ENCODE results near the gene EIF3F.

Gene EIF3F

DNA sequence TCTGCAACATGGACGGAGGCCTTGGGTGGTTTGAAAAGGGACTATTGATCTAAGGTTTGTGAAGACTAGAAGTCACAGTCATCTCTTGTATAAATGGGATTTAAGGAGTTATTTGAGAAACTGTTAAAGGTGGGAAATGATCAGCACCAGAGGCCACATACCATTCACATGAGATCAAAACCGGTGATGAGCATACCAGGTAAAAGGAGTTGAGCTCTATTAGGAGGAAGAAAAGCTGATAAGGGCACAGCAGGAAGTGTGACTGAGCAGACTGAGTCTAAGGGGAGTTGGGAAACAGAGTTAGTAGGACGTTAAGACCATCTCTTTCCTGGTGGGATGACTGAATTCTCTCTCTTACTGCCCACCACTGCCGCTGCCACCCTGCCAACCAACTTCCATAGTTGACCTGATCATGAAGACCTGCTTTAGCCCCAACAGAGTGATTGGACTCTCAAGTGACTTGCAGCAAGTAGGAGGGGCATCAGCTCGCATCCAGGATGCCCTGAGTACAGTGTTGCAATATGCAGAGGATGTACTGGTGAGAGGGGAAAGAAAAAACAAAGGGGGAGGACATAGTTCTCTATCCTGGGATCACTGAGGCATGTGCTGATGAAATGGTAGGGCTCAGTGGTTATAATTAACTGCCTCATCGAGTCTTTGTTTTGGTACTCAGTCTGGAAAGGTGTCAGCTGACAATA lies 7.6 kb downstream of the EIF3F start:
- Histone ChIP-seq H3K56ac (ENCODE audit: low read length) (no peak overlapping the region), H3K27me3 (ENCODE audit: insufficient read depth, low read length, poor library complexity) (no peaks in the 10 kb centered on the region), H3K27ac (ENCODE audit: low read depth, low read length) (peak overlapping the region; percentile 57), H3K4me2 (ENCODE audit: low read length) (no peak overlapping the region), H3K9ac (ENCODE audit: low read length) (no peak overlapping the region), H4K8ac (ENCODE audit: low read depth, low read length) (no peak overlapping the region), H2BK15ac (replicated peaks; ENCODE audit: low read depth) (no peak overlapping the region), H3K79me2 (ENCODE audit: control insufficient read depth, insufficient read depth, low read length) (peaks cover 7% of the 10 kb centered on the region), H4K5ac (ENCODE audit: low read length) (no peak overlapping the region), H3K79me1 (ENCODE audit: low read length) (peaks cover 8% of the 10 kb centered on the region), H2BK5ac (ENCODE audit: low read length) (no peak overlapping the region), H3K4ac (ENCODE audit: low read depth, low read length) (no peak overlapping the region), H3K18ac (ENCODE audit: low read length) (no peak overlapping the region), H3K4me1 (ENCODE audit: control insufficient read depth, low read depth, low read length) (no peaks in the 10 kb centered on the region), H3K4me3 (ENCODE audit: low read length) (no peak overlapping the region), H3K23ac (ENCODE audit: low read length) (no peak overlapping the region), H2BK120ac (ENCODE audit: low read depth, low read length) (no peak overlapping the region), H3K36me3 (ENCODE audit: control insufficient read depth, insufficient read depth, low read length) (peaks cover 37% of the 10 kb centered on the region), H2AK5ac (ENCODE audit: low read length) (no peak overlapping the region)
- no CpG with 5 or more reads among the region's 6 CpGs for WGBS (ENCODE audit: extremely low coverage, insufficient coverage, low lambda C conversion rate)
- peak; percentile 91 for DNase-seq

DNA sequence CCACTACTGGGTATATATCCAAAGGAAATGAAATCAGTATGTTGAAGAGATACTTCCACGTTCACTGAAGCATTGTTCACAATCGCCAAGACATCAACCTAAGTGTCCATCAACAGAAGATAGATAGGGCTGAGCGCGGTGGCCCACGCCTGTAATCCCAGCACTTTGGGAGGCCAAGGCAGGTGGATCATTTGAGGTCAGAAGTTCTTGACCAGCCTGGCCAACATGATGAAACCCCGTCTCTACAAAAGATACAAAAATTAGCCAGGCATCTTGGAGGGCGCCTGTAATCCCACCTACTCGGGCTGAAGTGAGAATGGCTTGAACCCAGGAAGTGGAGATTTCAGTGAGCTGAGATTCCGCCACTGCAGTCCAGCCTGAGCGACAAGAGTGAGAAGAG lies 12.7 kb downstream of the EIF3F start:
- H3K4me2 ChIP-seq (ENCODE audit: low read length), result no peak overlapping the region
- H3K27me3 ChIP-seq (ENCODE audit: insufficient read depth, low read length, poor library complexity), result no peaks in the 10 kb centered on the region
- H3K36me3 ChIP-seq (ENCODE audit: control insufficient read depth, insufficient read depth, low read length), result peaks cover 14% of the 10 kb centered on the region
- H2BK120ac ChIP-seq (ENCODE audit: low read depth, low read length), result no peak overlapping the region
- no peak overlapping the region for H3K23ac ChIP-seq (ENCODE audit: low read length)
- no peak overlapping the region for H3K4ac ChIP-seq (ENCODE audit: low read depth, low read length)
- H4K8ac ChIP-seq (ENCODE audit: low read depth, low read length), result no peak overlapping the region
- H3K4me1 ChIP-seq (ENCODE audit: control insufficient read depth, low read depth, low read length), result no peaks in the 10 kb centered on the region
- H3K79me1 ChIP-seq (ENCODE audit: low read length), result no peaks in the 10 kb centered on the region
- no CpG with 5 or more reads among the region's 10 CpGs for WGBS (ENCODE audit: extremely low coverage, insufficient coverage, low lambda C conversion rate)
- no peak overlapping the region for H3K18ac ChIP-seq (ENCODE audit: low read length)
- H3K27ac ChIP-seq (ENCODE audit: low read depth, low read length), result no peak overlapping the region
- no peak overlapping the region for H2AK5ac ChIP-seq (ENCODE audit: low read length)
- DNase-seq, result no peak
- H2BK5ac ChIP-seq (ENCODE audit: low read length), result no peak overlapping the region
- no peak overlapping the region for H3K9ac ChIP-seq (ENCODE audit: low read length)
- H3K79me2 ChIP-seq (ENCODE audit: control insufficient read depth, insufficient read depth, low read length), result no peaks in the 10 kb centered on the region
- H2BK15ac ChIP-seq (replicated peaks; ENCODE audit: low read depth), result no peak overlapping the region
- H4K5ac ChIP-seq (ENCODE audit: low read length), result no peak overlapping the region
- H3K4me3 ChIP-seq (ENCODE audit: low read length), result no peak overlapping the region
- no peak overlapping the region for H3K56ac ChIP-seq (ENCODE audit: low read length)

DNA sequence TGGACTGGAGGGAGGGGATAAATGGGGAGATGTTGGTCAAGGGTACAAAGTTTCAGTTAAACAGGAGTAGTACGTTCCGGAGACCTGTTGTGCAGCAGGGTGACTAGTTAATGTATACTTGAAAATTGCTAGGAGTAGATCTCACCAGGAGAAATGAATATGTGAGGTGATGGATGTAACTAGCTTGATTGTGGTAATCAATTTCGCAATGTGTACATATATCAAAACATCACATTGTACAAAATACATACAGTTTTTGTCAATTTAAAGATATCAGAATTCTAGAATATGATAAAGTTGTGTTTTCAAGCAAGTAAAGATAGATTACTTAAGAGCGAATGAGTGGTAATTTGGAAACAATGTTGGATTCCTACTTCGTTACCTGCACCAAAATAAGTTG lies 13.3 kb downstream of the EIF3F start:
- H4K8ac ChIP-seq (ENCODE audit: low read depth, low read length), result no peak overlapping the region
- peaks cover 10% of the 10 kb centered on the region for H3K36me3 ChIP-seq (ENCODE audit: control insufficient read depth, insufficient read depth, low read length)
- no peak overlapping the region for H2BK15ac ChIP-seq (replicated peaks; ENCODE audit: low read depth)
- no peak overlapping the region for H3K4ac ChIP-seq (ENCODE audit: low read depth, low read length)
- no peak overlapping the region for H2BK5ac ChIP-seq (ENCODE audit: low read length)
- no peaks in the 10 kb centered on the region for H3K79me2 ChIP-seq (ENCODE audit: control insufficient read depth, insufficient read depth, low read length)
- no peak overlapping the region for H3K18ac ChIP-seq (ENCODE audit: low read length)
- no peak overlapping the region for H2BK120ac ChIP-seq (ENCODE audit: low read depth, low read length)
- H3K27me3 ChIP-seq (ENCODE audit: insufficient read depth, low read length, poor library complexity), result no peaks in the 10 kb centered on the region
- H2AK5ac ChIP-seq (ENCODE audit: low read length), result no peak overlapping the region
- H3K4me1 ChIP-seq (ENCODE audit: control insufficient read depth, low read depth, low read length), result no peaks in the 10 kb centered on the region
- no peaks in the 10 kb centered on the region for H3K79me1 ChIP-seq (ENCODE audit: low read length)
- no peak overlapping the region for H3K9ac ChIP-seq (ENCODE audit: low read length)
- WGBS (ENCODE audit: extremely low coverage, insufficient coverage, low lambda C conversion rate), result no CpG with 5 or more reads among the region's 5 CpGs
- no peak overlapping the region for H4K5ac ChIP-seq (ENCODE audit: low read length)
- no peak for DNase-seq
- H3K4me2 ChIP-seq (ENCODE audit: low read length), result no peak overlapping the region
- H3K56ac ChIP-seq (ENCODE audit: low read length), result no peak overlapping the region
- no peak overlapping the region for H3K23ac ChIP-seq (ENCODE audit: low read length)
- no peak overlapping the region for H3K27ac ChIP-seq (ENCODE audit: low read depth, low read length)
- H3K4me3 ChIP-seq (ENCODE audit: low read length), result no peak overlapping the region

DNA sequence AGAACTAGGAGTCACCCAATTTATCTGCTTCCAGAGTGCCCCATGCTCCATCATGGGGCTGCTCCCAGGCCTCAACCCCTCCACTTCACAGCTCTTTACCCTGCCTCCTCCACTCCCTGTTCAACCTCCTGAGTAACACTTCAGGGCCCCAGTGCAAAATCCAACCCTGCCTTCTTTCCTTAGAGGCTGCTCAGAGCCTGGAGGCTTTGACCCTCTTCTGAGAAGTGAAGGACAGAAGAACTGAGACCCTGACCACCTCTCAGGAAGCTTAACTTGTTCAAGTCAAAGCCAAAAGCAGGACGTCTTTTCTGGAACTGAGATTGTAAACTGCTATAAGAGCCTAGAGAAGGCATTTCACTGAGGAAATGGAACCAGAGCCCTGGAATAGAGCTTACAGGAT lies 15.5 kb downstream of the EIF3F start:
- H2BK120ac ChIP-seq (ENCODE audit: low read depth, low read length), result no peak overlapping the region
- no peaks in the 10 kb centered on the region for H3K79me1 ChIP-seq (ENCODE audit: low read length)
- H2BK5ac ChIP-seq (ENCODE audit: low read length), result no peak overlapping the region
- no peak overlapping the region for H4K8ac ChIP-seq (ENCODE audit: low read depth, low read length)
- no peak overlapping the region for H2AK5ac ChIP-seq (ENCODE audit: low read length)
- no peak overlapping the region for H3K4me2 ChIP-seq (ENCODE audit: low read length)
- no peak overlapping the region for H3K23ac ChIP-seq (ENCODE audit: low read length)
- no peak overlapping the region for H3K27ac ChIP-seq (ENCODE audit: low read depth, low read length)
- no peak overlapping the region for H3K4me3 ChIP-seq (ENCODE audit: low read length)
- no peak overlapping the region for H2BK15ac ChIP-seq (replicated peaks; ENCODE audit: low read depth)
- no peaks in the 10 kb centered on the region for H3K79me2 ChIP-seq (ENCODE audit: control insufficient read depth, insufficient read depth, low read length)
- H3K4me1 ChIP-seq (ENCODE audit: control insufficient read depth, low read depth, low read length), result no peaks in the 10 kb centered on the region
- H3K36me3 ChIP-seq (ENCODE audit: control insufficient read depth, insufficient read depth, low read length), result peaks cover 2% of the 10 kb centered on the region
- H3K4ac ChIP-seq (ENCODE audit: low read depth, low read length), result no peak overlapping the region
- no peak for DNase-seq
- no peaks in the 10 kb centered on the region for H3K27me3 ChIP-seq (ENCODE audit: insufficient read depth, low read length, poor library complexity)
- H4K5ac ChIP-seq (ENCODE audit: low read length), result no peak overlapping the region
- H3K18ac ChIP-seq (ENCODE audit: low read length), result no peak overlapping the region
- no peak overlapping the region for H3K9ac ChIP-seq (ENCODE audit: low read length)
- no CpG with 5 or more reads among the region's 1 CpG for WGBS (ENCODE audit: extremely low coverage, insufficient coverage, low lambda C conversion rate)
- H3K56ac ChIP-seq (ENCODE audit: low read length), result no peak overlapping the region

DNA sequence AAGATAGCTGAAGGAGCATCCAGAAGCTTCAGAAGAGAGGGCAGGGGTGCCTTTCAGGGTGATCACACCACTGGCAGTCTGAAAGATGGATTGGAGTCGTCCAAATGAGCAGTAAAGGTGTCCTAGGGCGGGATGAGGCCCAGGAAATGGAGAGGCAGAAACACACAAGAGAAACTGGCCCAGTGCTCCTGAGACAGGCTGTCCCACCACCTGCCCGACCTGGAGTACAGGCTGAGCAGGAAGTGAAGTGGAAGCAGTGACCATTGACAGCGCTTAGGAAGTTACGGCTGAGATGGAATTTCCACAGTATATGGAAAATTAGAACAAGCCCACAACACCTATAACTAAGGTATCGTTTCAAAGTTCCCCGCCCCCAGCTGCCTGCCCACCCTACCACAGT lies 16.1 kb downstream of the EIF3F start:
- no peaks in the 10 kb centered on the region for H3K27me3 ChIP-seq (ENCODE audit: insufficient read depth, low read length, poor library complexity)
- no peak overlapping the region for H3K27ac ChIP-seq (ENCODE audit: low read depth, low read length)
- WGBS (ENCODE audit: extremely low coverage, insufficient coverage, low lambda C conversion rate), result no CpG with 5 or more reads among the region's 7 CpGs
- no peaks in the 10 kb centered on the region for H3K79me2 ChIP-seq (ENCODE audit: control insufficient read depth, insufficient read depth, low read length)
- H3K79me1 ChIP-seq (ENCODE audit: low read length), result no peaks in the 10 kb centered on the region
- H3K4ac ChIP-seq (ENCODE audit: low read depth, low read length), result no peak overlapping the region
- H3K9ac ChIP-seq (ENCODE audit: low read length), result no peak overlapping the region
- H3K4me2 ChIP-seq (ENCODE audit: low read length), result no peak overlapping the region
- DNase-seq, result no peak
- no peak overlapping the region for H3K4me3 ChIP-seq (ENCODE audit: low read length)
- no peak overlapping the region for H3K56ac ChIP-seq (ENCODE audit: low read length)
- no peak overlapping the region for H4K5ac ChIP-seq (ENCODE audit: low read length)
- H2AK5ac ChIP-seq (ENCODE audit: low read length), result no peak overlapping the region
- no peaks in the 10 kb centered on the region for H3K4me1 ChIP-seq (ENCODE audit: control insufficient read depth, low read depth, low read length)
- no peak overlapping the region for H4K8ac ChIP-seq (ENCODE audit: low read depth, low read length)
- no peak overlapping the region for H2BK15ac ChIP-seq (replicated peaks; ENCODE audit: low read depth)
- H3K18ac ChIP-seq (ENCODE audit: low read length), result no peak overlapping the region
- no peak overlapping the region for H3K23ac ChIP-seq (ENCODE audit: low read length)
- no peak overlapping the region for H2BK5ac ChIP-seq (ENCODE audit: low read length)
- peaks cover 1% of the 10 kb centered on the region for H3K36me3 ChIP-seq (ENCODE audit: control insufficient read depth, insufficient read depth, low read length)
- no peak overlapping the region for H2BK120ac ChIP-seq (ENCODE audit: low read depth, low read length)

DNA sequence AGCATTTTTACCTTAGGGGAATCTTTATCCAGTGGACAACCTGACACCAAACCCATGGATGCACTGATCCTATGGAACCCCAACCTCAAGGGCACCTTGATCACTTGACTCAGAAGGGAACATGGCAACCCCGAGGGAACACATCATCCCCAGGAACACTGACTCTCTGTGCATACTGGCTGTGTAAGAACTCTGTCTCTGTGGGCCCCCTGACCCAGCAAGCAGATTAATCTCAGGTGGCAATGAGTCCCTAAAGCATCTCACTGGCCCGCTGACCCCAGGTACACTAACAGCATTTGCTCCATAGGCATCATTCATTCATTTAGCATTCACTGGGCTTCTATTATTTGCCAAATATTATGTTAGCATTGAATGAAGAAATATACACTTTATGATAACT lies 16.9 kb downstream of the EIF3F start:
- Histone ChIP-seq H3K18ac (ENCODE audit: low read length) (no peak overlapping the region), H3K4me1 (ENCODE audit: control insufficient read depth, low read depth, low read length) (no peaks in the 10 kb centered on the region), H3K79me2 (ENCODE audit: control insufficient read depth, insufficient read depth, low read length) (no peaks in the 10 kb centered on the region), H4K8ac (ENCODE audit: low read depth, low read length) (no peak overlapping the region), H3K4me3 (ENCODE audit: low read length) (no peak overlapping the region), H3K23ac (ENCODE audit: low read length) (no peak overlapping the region), H3K36me3 (ENCODE audit: control insufficient read depth, insufficient read depth, low read length) (no peaks in the 10 kb centered on the region), H3K79me1 (ENCODE audit: low read length) (no peaks in the 10 kb centered on the region), H2BK120ac (ENCODE audit: low read depth, low read length) (no peak overlapping the region), H3K9ac (ENCODE audit: low read length) (no peak overlapping the region), H3K4me2 (ENCODE audit: low read length) (no peak overlapping the region), H2BK5ac (ENCODE audit: low read length) (no peak overlapping the region), H2BK15ac (replicated peaks; ENCODE audit: low read depth) (no peak overlapping the region), H3K27me3 (ENCODE audit: insufficient read depth, low read length, poor library complexity) (no peaks in the 10 kb centered on the region), H3K4ac (ENCODE audit: low read depth, low read length) (no peak overlapping the region), H4K5ac (ENCODE audit: low read length) (no peak overlapping the region), H3K56ac (ENCODE audit: low read length) (no peak overlapping the region), H2AK5ac (ENCODE audit: low read length) (no peak overlapping the region), H3K27ac (ENCODE audit: low read depth, low read length) (no peak overlapping the region)
- no peak for DNase-seq
- WGBS (ENCODE audit: extremely low coverage, insufficient coverage, low lambda C conversion rate), result no CpG with 5 or more reads among the region's 2 CpGs

All from mesendoderm (in vitro differentiated cells).